Activated CD4-positive, alpha-beta T cell treated with anti-CD3 and anti-CD28 coated beads for 24 hours (primary cell): ENCODE data around the gene TRIM74.
A peak's percentile ranks its signal among the peaks of the same experiment; 100 is the strongest.
"Not testable (repeated sequence)": the region's sequence is repeated elsewhere in the genome, so short reads cannot be mapped to it uniquely, and the experiment has no call there.

Source experiments
- DNase-seq, 2 donors: peaks; one replicate each; pipeline ENCODE4 v3.0.0-alpha.2; 2020; ENCODE audit warnings: low read depth in 2 of 2

The TRIM74 gene

DNA sequence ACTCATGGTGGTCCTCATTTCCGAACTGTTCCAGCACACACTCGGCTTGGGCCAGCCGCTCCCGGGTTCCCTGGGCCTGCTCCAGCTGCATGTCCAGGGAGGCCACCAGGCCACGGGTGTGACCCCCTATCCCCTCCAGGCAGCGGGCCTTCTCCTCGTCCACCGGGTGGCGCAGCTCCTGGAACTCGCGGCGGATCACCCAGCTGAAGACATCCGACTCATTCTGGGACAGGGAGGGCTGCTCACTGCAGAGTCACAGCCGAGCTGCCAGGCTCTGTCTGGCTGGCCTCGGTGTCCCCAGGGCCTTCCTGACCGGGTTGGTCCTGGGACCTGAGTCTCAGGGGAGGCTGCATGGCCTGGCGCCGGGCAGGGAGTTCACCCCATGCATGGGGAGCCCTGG, 9.2 kb downstream of the TRIM74 start:
- DNase-seq, result not testable (repeated sequence)

DNA sequence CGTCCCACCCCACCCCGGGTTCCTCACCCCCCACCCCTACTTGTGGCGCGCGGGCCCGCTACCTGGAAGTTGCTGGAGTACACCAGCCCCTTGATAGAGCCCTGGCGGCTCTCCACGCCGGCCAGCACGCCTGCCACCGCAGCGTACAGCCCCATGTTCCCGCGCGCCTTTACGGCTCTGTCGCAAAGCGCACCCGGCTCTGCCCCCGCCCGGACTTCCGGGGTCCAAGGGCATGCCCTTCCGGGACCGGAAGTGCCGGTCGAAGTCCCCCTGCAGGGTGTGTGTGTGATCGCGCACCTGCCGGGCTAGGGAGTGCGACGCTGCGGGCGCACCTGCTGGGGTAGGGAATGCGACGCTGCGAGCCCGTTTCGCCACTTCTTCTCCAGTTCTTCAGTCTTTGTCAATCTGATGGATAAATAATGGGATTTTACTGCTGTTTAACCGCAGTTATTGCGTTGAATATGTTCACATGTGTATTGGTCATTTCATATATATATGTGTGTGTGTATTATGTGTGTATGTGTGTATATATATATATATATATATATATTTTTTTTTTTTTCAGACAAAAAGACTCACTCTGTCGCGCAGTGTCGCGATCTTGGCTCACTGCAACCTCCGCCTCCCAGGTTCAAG, 14.6 kb downstream of the TRIM74 start:
- DNase-seq, result not testable (repeated sequence)

DNA sequence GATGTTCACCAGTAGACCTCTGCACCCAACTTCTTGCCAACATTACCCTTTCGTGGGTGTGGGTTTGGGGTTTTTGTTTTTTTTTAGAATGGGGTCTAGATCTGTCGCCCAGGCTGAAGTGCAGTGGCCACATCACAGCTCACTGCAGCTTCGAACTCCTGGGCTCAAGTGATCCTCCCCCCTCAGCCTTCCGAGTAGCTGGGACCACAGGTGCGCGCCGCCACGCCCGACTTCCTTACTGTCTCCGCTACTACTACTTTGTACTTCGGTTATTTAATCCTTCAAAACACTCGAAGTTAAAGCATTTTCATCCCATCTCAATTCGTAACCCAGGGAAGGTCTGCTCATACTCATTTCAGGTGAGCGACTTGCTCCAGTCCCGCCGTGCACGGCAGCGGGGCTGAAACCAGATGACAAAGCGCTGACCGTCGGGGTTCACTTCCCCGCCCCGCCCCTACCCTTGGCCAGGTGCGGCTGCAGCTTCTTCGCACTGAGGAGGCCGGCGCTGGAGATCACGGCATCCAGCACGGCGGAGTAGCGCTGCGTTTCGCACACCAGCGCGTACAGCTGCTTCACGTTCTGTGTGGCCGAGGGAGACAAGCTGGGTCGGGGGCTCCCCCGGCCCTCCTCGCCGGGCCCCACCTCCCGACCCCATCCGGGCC, 15.2 kb downstream of the TRIM74 start:
- DNase-seq, result not testable (repeated sequence)

DNA sequence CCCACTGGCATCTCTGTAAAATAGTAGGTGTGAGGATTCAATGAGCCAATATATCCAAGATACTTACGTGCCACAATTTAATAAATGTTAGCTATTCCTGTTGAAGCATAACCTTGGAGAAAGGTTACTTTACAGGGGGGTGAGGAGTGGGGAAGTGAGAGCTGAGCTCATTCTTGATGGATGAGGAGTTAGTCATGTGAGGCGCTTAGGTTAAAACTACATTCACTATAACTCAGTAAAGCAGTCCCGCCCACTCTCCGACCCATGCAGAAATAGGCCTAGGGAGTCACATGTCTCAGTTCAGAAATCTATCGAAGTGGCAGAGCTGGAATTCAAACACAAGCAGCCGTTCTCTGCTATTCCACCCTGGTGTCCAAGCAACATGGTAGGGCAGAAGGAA, 18.8 kb downstream of the TRIM74 start:
- not testable (repeated sequence) for DNase-seq

DNA sequence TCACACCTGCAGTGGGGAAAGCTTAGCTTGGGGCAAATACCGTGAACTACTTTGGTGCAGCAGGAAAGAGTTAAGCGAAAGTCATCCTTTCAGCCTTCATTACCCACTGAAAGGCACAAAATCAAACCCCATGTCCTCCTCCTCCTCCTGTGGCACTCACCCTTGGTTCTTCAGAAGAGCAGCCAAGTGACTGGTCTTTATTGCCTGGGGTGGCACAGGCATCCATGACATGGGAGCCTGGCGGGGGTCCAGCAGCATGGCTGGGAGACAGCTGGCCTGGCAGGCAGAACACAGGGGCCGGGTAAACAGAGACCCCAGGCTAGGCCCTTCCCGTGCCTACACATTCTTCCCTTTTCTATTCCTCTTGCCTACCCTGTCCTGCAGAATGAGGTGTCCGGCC, 19.6 kb downstream of the TRIM74 start:
- not testable (repeated sequence) for DNase-seq

DNA sequence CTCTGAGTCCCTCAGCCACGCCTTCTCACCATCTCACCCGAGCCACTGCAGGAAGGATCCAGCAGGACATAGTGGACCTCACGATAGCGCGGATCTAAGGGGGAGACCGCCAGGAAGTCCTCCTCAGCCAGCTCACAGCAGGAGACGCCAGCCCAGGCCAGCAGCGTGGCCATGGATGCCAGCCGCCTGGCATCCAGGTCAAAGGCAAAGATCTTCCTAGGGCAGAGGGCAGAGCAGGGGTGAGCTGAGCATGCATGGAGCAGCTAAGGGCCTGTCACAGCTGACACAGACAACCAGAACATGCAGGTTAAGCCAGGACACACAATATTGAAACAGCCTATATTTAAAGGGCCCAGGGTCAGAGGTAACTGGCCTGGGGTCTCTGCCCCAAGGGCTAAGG, 20.0 kb downstream of the TRIM74 start:
- DNase-seq, result not testable (repeated sequence)

DNA sequence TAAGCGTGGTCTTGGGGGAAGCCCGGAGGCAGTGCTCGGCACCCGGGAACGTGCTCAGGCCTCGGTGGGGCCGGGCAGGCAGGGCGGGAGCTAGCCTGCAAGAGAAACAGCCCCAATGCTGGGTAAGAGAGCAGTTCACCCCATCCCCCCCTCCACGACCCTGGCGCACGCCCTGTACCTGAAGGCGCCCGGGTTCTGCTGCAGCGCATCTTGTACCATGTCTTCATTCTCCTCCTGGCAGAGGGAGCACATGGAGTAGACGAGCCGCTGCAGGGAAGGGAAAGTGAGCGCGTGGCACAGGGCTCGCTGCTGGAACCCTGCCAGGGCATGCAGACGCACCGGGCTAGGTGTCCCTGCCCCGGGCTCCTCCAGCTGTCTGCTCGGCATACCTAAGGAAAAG, 20.6 kb downstream of the TRIM74 start:
- not testable (repeated sequence) for DNase-seq

DNA sequence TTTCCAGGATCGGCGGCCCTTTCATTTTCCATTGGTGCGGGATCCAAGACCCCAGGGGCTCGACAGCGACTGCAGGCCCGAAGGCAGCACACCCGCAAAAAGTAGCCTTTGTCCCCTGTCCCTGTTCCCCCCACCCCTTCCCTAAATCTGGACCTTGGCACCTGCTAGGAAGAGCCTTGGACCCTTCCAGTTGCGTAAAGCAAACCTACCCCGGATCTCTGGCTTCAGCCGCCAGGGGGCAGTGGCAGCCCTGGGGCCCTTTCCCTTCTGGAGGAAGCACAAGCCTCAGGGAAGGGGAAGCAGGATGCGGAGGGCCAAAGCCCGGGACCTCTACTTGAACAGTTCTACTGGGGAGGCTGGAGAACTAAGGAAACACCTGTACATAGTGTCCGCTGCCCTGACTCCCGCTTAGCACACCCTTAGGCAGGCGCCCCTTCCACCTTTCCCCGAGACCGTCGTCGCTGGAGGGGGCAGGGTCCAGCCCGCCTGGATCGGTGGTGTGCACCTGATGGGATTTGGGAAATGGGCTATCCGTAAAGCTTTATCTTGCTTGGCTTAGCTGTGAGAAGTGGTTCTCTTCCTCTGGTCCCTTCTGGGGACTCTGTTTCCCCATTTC, 23.0 kb downstream of the TRIM74 start:
- not testable (repeated sequence) for DNase-seq

DNA sequence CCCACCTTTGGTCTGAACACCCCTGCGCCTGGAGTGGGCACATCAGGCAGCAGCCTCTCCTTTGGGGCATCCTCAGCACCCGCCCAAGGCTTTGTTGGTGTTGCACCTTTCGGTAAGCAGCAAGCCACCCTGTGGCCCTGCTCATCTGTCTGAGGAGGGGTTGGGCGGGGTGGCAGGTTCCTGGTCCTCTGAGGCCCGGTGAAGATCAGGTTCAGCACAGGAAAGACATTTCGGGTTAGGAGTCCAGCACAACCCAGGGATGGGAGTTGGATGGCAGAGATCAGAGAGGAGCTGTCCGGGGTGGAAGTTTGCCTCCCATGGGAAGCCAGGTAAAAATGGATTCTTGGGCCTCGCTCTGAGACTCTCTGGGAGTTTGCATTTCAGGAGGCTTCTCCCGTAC, 23.7 kb downstream of the TRIM74 start:
- DNase-seq, result not testable (repeated sequence)

DNA sequence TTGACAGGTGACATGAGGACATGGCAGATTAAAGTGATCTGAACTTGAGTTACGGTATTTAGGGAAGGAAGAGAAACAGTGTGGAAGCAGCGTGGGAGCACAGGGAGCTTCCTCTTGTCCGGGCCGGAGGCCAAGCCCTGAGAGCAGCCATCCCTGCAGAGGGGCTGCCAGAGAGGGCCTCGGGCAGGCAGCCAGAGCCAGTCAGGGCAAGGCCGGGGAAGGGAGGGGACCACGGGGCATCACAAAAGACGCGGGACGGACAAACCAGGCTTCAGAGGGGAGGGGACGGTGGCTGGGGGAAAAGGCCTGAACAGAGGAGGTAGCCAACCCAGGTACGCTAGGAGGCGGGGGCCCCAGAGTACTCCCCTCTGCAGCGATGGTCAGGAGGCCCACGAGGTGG, 24.3 kb downstream of the TRIM74 start:
- DNase-seq, result not testable (repeated sequence)

DNA sequence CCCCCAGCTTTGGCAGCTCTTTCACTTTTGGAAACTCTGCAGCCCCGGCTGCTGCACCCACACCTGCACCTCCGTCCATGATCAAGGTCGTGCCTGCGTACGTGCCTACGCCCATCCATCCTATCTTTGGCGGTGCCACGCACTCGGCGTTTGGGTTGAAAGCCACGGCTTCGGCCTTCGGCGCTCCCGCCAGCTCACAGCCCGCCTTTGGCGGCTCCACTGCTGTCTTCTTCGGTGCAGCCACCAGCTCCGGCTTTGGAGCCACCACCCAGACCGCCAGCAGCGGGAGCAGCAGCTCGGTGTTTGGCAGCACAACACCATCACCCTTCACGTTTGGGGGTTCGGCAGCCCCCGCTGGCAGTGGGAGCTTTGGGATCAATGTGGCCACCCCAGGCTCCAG, 26.3 kb downstream of the TRIM74 start:
- DNase-seq, result not testable (repeated sequence)

DNA sequence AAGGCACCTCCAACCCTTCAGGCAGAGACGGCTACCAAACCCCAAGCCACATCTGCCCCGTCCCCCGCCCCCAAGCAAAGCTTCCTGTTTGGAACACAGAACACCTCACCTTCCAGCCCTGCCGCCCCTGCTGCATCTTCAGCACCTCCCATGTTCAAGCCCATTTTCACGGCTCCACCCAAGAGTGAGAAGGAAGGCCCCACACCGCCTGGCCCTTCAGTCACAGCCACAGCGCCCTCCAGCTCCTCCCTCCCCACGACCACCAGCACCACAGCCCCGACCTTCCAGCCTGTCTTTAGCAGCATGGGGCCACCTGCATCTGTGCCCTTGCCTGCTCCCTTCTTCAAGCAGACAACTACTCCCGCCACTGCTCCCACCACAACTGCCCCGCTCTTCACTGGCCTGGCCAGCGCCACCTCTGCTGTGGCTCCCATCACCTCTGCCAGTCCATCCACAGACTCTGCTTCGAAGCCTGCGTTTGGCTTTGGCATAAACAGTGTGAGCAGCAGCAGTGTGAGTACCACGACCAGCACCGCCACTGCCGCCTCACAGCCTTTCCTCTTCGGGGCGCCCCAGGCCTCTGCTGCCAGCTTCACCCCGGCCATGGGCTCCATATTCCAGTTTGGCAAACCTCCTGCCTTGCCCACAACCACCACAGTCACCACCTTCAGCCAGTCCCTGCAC, 27.1 kb downstream of the TRIM74 start:
- DNase-seq, result not testable (repeated sequence)

DNA sequence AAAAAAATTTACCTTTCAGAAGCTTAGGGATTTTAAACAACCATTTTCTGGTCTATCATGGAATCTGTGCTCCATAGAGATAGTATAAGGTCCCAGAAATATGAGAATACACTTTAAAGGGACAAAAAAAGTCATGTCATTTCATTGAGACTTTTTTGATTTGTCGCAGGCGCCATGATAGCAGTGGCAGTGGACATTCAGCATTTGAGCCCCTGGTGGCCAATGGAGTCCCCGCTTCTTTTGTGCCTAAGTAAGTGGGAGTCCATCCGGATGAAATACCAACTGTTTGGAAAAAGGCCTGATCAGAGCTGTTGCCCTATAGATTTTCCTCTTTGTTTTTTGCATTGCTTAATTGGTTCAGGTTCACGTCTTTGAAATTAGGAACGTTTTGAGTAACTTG, 41.0 kb downstream of the TRIM74 start:
- DNase-seq, result not testable (repeated sequence)

DNA sequence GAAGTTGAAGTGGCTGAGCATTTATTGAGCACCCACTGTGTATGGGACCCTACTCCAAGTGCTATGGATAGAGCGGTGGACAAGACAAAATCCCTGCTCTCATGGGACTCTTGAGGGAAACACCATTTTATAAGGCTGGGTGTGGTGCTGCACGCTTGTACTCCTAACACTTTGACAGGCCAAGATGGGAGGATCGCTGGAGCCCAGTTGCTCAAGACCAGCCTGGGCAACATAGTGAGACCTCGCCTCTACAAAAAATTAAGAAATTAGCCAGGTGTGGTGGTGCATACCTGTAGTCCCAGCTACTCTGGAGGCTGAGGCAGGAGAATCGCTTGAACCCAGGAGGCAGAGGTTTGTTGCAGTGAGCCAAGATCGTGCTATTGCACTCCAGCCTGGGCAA, 41.5 kb downstream of the TRIM74 start:
- not testable (repeated sequence) for DNase-seq

DNA sequence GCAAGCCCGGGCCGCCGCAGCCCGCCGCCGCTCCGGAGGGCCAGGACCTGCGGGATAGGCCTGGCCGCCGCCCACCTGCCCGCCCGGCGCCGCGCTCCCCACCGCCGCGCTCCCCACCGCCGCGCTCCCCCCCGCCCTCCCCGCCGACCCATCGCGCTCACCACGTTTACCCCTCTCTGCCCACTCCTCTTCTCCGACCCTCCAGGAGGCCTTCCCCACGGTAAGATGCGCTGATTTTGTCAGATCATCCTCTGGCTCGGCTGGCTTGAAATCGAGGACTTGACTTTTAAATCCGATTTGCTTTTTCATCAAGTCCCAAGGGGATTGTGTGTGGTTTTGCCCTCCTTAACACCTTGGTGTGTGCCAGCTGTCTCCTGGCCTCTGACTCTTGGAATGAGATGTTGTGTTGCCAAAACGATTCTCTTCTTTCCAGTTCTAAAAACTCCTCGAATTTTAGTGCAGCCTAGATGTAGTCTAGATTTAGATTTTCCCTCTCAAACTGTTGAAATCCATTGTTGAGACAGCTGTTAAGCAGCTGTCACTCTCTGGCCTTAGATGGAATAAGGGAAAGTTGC, 43.6 kb downstream of the TRIM74 start:
- no peak for DNase-seq

DNA sequence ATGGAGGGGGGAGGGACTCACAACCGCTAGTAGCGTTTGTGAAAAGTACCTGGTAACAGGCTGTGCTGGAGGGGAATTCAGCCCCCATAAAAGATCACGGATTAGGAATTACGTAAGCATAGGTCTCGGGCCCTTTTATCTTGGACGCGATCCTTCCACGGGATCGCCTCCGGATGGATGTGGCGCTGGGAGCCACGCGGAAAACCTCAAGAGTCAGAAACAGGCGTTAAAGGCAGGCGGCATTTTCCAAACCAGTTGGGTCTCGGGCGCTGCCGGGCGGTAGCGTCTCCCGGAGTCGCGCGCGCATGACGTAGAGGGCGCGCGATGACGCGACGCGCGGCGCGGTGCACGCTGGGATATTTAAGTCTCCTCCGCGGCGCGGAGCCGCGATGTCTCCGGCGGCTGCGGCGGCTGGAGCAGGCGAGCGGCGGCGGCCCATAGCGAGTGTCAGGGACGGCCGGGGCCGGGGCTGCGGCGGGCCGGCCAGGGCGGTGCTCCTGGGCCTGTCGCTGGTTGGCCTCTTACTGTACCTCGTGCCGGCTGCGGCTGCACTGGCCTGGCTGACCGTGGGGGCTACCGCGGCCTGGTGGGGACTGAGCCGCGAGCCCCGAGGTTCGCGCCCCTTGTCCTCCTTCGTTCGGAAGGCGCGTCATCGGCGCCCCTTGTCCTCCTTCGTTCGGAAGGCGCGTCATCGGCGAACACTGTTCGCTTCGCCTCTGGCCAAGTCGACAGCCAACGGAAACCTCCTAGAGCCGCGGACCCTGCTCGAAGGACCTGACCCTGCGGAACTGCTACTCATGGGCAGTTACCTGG, 44.3 kb downstream of the TRIM74 start, which contains the start of gene POM121:
POM121 (plus strand) TSS at position 363 of the 813 bp plus-strand sequence; CDS start at position 390, 27 bp downstream.
- DNase-seq, result peak; percentile 70 to 72

DNA sequence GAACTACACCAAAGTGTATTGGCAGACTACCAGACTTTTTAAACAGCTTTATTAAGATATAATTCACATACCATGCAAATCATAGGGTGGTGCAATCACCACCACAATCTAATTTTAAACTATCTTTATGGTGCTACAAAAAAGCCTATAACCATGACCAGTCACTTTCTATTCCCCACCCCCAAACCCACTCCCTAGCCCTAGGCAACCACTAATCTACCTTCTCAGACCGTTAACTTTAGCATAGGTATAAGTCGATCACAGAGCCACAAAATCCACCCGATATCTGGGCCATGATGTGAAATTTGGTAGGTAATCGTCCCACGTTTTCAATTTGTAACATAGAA, 44.9 kb downstream of the TRIM74 start:
- DNase-seq, result no peak

DNA sequence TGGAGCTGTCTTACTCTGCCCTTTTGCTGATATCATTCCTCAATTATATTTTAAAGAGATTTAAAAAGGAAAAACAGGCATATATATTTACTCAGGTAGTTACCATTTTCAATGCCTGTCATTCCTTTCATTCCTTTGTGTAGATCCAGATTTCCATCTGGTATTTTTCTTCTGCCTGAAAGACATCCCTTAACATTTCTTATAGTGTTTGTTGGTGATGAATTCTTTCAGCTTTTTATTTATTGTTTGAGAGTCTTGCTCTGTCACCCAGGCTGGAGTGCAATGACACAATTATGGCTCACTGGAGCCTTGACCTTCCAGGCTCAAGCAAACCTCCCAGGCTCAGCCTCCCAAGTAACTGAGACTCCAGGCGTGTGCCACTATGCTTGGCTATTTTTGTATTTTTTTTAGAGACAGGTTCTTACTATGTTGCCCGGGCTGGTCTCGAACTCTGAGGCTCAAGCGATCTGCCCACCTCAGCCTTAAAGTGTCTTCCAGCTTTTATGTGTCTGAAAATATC, 50.0 kb downstream of the TRIM74 start:
- no peak for DNase-seq

DNA sequence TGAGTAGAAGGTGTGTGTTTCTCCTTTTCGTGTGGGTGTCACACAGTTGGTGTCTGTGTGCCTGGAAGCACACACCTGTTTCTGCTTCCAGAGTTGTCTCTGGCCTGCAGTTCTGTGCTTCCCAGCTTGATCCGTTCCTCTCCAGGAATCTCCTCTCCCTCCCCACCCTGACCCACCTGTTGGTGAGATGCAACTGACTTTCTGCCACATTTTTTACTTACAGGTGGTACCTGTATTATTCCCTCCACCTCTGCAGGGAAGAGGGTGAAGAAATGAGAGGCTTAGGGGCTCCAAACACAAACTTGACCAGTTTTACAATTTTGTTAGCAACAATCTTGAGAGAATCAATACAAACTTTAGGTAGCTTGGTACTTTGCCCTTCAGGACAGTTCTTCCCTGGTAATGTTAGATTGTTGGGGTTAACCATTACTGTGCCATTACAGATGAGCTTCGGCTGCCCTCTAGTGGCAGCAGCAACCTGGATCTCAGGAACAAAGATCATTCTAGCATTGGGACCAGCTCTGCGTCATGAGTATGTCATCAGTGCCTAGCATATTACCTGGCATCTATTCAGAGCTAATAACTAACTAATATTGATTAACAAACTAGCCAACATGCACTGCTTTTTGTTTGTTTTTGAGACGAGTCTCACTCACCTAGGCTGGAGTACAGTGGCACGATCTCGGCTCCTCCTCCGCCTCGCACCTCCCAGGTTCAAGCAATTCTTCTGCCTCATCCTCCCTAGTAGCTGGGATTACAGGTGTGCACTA, 54.3 kb downstream of the TRIM74 start:
- DNase-seq, result peak; percentile 42 to 44

DNA sequence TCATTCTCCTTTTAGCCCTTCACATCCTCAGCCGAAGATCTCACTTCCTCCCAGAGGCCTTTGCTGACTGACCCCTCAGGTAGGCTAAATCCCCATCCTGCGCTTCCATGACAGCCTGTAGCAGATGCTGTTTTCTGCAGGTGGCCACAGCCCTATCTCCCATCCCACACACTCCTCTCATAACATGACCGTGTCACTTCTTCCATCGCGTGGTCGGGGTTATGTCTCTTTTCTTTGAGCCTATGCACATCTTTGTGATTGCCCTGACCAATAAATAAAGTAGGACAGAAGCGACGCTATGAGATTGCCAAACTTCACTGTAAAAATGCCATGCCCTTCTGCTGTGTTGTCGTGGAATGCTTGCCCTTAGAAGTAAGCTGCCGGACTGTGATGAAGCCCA, 55.5 kb downstream of the TRIM74 start:
- not testable (repeated sequence) for DNase-seq
